ENCODE data around the gene HYAL1.
A peak's percentile ranks its signal among the peaks of the same experiment; 100 is the strongest.
"Not testable (repeated sequence)": the region's sequence is repeated elsewhere in the genome, so short reads cannot be mapped to it uniquely, and the experiment has no call there.

HYAL1 gene

GRCh38 chr3:50318615-50319014 lies 15.2 kb upstream of the HYAL1 start:
- DNase-seq (ENCODE audit: low spot score) = no peak

- DNase-seq (ENCODE audit: low spot score) = no peak
Measured at GRCh38 chr3:50318163-50318562, 14.8 kb upstream of the HYAL1 start.

- no peak for DNase-seq (ENCODE audit: low spot score)
Measured at GRCh38 chr3:50317300-50317699, 13.9 kb upstream of the HYAL1 start.

GRCh38 chr3:50316657-50317242 lies 13.4 kb upstream of the HYAL1 start:
- no peak for DNase-seq (ENCODE audit: low spot score)

GRCh38 chr3:50314816-50315215 lies 11.4 kb upstream of the HYAL1 start:
- DNase-seq (ENCODE audit: low spot score) = no peak

- no peak for DNase-seq (ENCODE audit: low spot score)
Measured at GRCh38 chr3:50314342-50314741, 11.0 kb upstream of the HYAL1 start.

- not testable (repeated sequence) for DNase-seq (ENCODE audit: low spot score)
Measured at GRCh38 chr3:50312041-50312440, 8.7 kb upstream of the HYAL1 start.

- DNase-seq (ENCODE audit: low spot score) = no peak
Measured at GRCh38 chr3:50304601-50305000, 1.2 kb upstream of the HYAL1 start.

GRCh38 chr3:50302095-50303012 lies 1.0 kb downstream of the HYAL1 start:
- DNase-seq (ENCODE audit: low spot score) = no peak

GRCh38 chr3:50300681-50301254 lies 2.6 kb downstream of the HYAL1 start:
- no peak for DNase-seq (ENCODE audit: low spot score)

- DNase-seq (ENCODE audit: low spot score) = no peak
Measured at GRCh38 chr3:50299929-50300680, 3.3 kb downstream of the HYAL1 start.

- no peak for DNase-seq (ENCODE audit: low spot score)
Measured at GRCh38 chr3:50299638-50299928, 3.8 kb downstream of the HYAL1 start.

- DNase-seq (ENCODE audit: low spot score) = peak; percentile 97
Measured at GRCh38 chr3:50298836-50299637, 4.3 kb downstream of the HYAL1 start, which contains the start of the genes HYAL3 and NAA80. TSS of gene HYAL3 (minus strand) at chr3:50299405. CDS start at chr3:50295602, 3,803 bp downstream. TSS of gene NAA80 (minus strand) at chr3:50299405. CDS start at chr3:50297463, 1,942 bp downstream.

- DNase-seq (ENCODE audit: low spot score) = no peak
Measured at GRCh38 chr3:50297896-50298725, 5.3 kb downstream of the HYAL1 start.

GRCh38 chr3:50297384-50297775 lies 6.0 kb downstream of the HYAL1 start:
- no peak for DNase-seq (ENCODE audit: low spot score)

- DNase-seq (ENCODE audit: low spot score) = no peak
Measured at GRCh38 chr3:50296721-50297383, 6.5 kb downstream of the HYAL1 start.

- no peak for DNase-seq (ENCODE audit: low spot score)
Measured at GRCh38 chr3:50295553-50296431, 7.6 kb downstream of the HYAL1 start.

Data from SK-N-DZ (cell line).